ENCODE data around the gene ACVRL1. TPM values are rescaled to one million over a fixed set of nuclear protein-coding genes. Genes with fewer than 3 reads are reported as not detected.
A peak's percentile ranks its signal among the peaks of the same experiment; 100 is the strongest.

Gene ACVRL1
- polyA plus RNA-seq, 1 donor (not counting 4 experiments of a cell fraction or from before 2014, with no cell fraction given), result not detected

DNA sequence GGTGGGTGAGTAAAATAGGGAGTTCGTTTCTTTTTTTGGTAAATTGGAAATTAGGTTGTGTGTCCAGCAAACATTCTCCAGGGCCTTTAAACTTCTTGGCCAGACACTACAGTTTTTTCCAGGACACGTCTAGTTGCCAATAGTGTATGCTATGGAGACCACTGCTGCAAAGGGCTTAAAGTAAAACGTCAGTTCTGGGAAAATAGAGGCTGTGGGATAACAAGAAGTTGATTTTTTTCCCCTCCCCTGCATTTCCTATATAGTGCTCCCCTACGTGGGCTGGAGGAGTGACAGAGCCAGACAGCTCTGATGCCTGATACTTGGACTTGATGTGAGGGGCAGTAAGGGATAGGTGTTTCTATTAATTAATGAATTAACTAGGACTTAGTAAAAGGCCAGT is 46.6 kb downstream of the ACVRL1 start:
- no peaks in the 10 kb centered on the region for H3K36me3 ChIP-seq (ENCODE audit: control insufficient read depth in 2 of 2, extremely low read depth in 1 of 2, insufficient read depth in 2 of 2, low read length in 2 of 2)
- dilution Hi-C loops (cut with MboI; ENCODE audit: extremely low pct_ligation_motif_present, low sequenced_read_pairs), result no loop called here
- H2AFZ ChIP-seq (ENCODE audit: control insufficient read depth, low read length), result no peak overlapping the region
- TF ChIP-seq EZH2 (IDR thresholded peaks at IDR 0.05; ENCODE audit: low read length), result no peak
- TF ChIP-seq, protein P1, sequence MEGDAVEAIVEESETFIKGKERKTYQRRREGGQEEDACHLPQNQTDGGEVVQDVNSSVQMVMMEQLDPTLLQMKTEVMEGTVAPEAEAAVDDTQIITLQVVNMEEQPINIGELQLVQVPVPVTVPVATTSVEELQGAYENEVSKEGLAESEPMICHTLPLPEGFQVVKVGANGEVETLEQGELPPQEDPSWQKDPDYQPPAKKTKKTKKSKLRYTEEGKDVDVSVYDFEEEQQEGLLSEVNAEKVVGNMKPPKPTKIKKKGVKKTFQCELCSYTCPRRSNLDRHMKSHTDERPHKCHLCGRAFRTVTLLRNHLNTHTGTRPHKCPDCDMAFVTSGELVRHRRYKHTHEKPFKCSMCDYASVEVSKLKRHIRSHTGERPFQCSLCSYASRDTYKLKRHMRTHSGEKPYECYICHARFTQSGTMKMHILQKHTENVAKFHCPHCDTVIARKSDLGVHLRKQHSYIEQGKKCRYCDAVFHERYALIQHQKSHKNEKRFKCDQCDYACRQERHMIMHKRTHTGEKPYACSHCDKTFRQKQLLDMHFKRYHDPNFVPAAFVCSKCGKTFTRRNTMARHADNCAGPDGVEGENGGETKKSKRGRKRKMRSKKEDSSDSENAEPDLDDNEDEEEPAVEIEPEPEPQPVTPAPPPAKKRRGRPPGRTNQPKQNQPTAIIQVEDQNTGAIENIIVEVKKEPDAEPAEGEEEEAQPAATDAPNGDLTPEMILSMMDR (optimal IDR thresholded peaks at IDR 0.05 in 1 of 3, IDR thresholded peaks at IDR 0.05 in 1 of 3, conservative IDR thresholded peaks at IDR 0.05 in 1 of 3; ENCODE audit: extremely low read depth in 1 of 3, insufficient read depth in 2 of 3, low read length in 3 of 3), result no peak
- peak overlapping the region; percentile 29 for H3K27ac ChIP-seq (ENCODE audit: control insufficient read depth, insufficient read depth, low read length)
- H3K9me3 ChIP-seq (ENCODE audit: control insufficient read depth, low read depth, low read length), result no peaks in the 10 kb centered on the region
- H3K79me2 ChIP-seq (ENCODE audit: control insufficient read depth, insufficient read depth, low read length), result peaks cover 60% of the 10 kb centered on the region
- FAIRE-seq, result no peak
- peak overlapping the region; percentile 92 for H3K9ac ChIP-seq (ENCODE audit: control insufficient read depth, extremely low read depth, insufficient read depth, low read length)
- H3K4me3 ChIP-seq (ENCODE audit: control insufficient read depth in 2 of 3, extremely low read depth in 1 of 3, insufficient read depth in 2 of 3, low read depth in 1 of 3, low read length in 3 of 3), result peak overlapping the region in 1 of 3 experiments; percentile 47
- peaks cover 28% of the 10 kb centered on the region for H3K4me1 ChIP-seq (ENCODE audit: control insufficient read depth, extremely low read depth, insufficient read depth, low read length)
- DNase-seq (ENCODE audit: low read depth, low spot score), result no peak
- H3K4me2 ChIP-seq (ENCODE audit: control insufficient read depth, extremely low read depth, insufficient read depth, low read depth, low read length), result peak overlapping the region; percentile 94
- no peaks in the 10 kb centered on the region for H3K27me3 ChIP-seq (ENCODE audit: control insufficient read depth, extremely low read depth, insufficient read depth, low read length)
- no peaks in the 10 kb centered on the region for H3K9me1 ChIP-seq (ENCODE audit: control insufficient read depth, extremely low read depth, insufficient read depth, low read length)
- H4K20me1 ChIP-seq (ENCODE audit: control insufficient read depth, extremely low read depth, insufficient read depth, low read length), result peaks cover 3% of the 10 kb centered on the region

DNA sequence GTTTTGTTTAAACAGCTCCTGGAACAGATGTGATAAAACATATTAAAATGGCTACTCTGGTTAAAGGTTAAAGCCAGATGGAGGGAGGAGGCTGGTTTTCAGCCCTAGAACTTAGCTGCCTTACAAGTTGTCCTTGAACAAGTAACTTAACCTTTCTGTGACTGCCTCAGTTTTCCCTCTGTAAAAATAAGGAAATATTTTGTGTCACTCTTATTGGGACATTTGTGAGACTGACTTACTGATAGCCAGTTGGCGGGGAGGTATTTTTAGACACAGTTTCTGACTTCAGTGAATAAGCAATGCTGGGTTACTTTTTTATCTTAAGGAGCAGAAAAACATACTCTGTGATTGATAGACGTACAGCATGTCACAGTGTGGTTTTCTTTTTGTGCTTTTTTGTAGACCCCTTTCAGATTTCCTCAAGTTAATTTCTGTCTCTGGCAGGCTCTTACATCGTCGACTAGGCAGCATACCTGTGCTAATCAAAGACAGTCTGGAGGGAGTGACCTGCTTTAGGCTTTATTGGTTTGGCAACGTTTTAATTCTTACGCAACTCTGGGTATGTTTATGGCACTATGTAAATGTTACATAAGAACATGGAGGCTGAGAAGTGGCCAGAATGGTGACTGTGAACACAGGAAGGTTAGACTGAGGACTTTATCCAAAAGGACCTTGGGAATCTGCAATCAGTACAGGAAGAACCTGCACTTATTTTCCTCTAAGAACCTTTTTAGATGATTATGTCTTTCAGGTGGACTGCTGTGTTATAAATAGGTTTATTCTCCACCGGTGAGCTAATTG is 47.5 kb downstream of the ACVRL1 start:
- no peak overlapping the region for H2AFZ ChIP-seq (ENCODE audit: control insufficient read depth, low read length)
- dilution Hi-C loops (cut with MboI; ENCODE audit: extremely low pct_ligation_motif_present, low sequenced_read_pairs), result no loop called here
- H4K20me1 ChIP-seq (ENCODE audit: control insufficient read depth, extremely low read depth, insufficient read depth, low read length), result peaks cover 3% of the 10 kb centered on the region
- peaks cover 28% of the 10 kb centered on the region for H3K4me1 ChIP-seq (ENCODE audit: control insufficient read depth, extremely low read depth, insufficient read depth, low read length)
- FAIRE-seq, result peak; percentile 52
- H3K36me3 ChIP-seq (ENCODE audit: control insufficient read depth in 2 of 2, extremely low read depth in 1 of 2, insufficient read depth in 2 of 2, low read length in 2 of 2), result no peaks in the 10 kb centered on the region
- no peaks in the 10 kb centered on the region for H3K9me1 ChIP-seq (ENCODE audit: control insufficient read depth, extremely low read depth, insufficient read depth, low read length)
- no peaks in the 10 kb centered on the region for H3K9me3 ChIP-seq (ENCODE audit: control insufficient read depth, low read depth, low read length)
- H3K27ac ChIP-seq (ENCODE audit: control insufficient read depth, insufficient read depth, low read length), result peak overlapping the region; percentile 29
- peaks cover 67% of the 10 kb centered on the region for H3K79me2 ChIP-seq (ENCODE audit: control insufficient read depth, insufficient read depth, low read length)
- peak overlapping the region; percentile 92 for H3K9ac ChIP-seq (ENCODE audit: control insufficient read depth, extremely low read depth, insufficient read depth, low read length)
- DNase-seq (ENCODE audit: low read depth, low spot score), result no peak
- peak overlapping the region in 2 of 3 experiments; percentile 35 to 43 for H3K4me3 ChIP-seq (ENCODE audit: control insufficient read depth in 2 of 3, extremely low read depth in 1 of 3, insufficient read depth in 2 of 3, low read depth in 1 of 3, low read length in 3 of 3)
- H3K4me2 ChIP-seq (ENCODE audit: control insufficient read depth, extremely low read depth, insufficient read depth, low read depth, low read length), result peak overlapping the region; percentile 94
- H3K27me3 ChIP-seq (ENCODE audit: control insufficient read depth, extremely low read depth, insufficient read depth, low read length), result no peaks in the 10 kb centered on the region
- TF ChIP-seq, protein P1 (optimal IDR thresholded peaks at IDR 0.05 in 1 of 3, IDR thresholded peaks at IDR 0.05 in 1 of 3, conservative IDR thresholded peaks at IDR 0.05 in 1 of 3; ENCODE audit: extremely low read depth in 1 of 3, insufficient read depth in 2 of 3, low read length in 3 of 3), result no peak
- TF ChIP-seq EZH2 (IDR thresholded peaks at IDR 0.05; ENCODE audit: low read length), result no peak

Measured in keratinocyte (primary cell).